K562 (cell line): ENCODE results near the gene THAP5. TPM values are rescaled to one million over a fixed set of nuclear protein-coding genes. Genes with fewer than 3 reads are reported as not detected.

Experiments used
- BCL6 ChIP-seq: fragments of 250-450 bp; sonication (Bioruptor Pico); IDR thresholded peaks from 2 replicates; pipeline ENCODE4 v1.4.0; 2020
- CEBPB ChIP-seq: fragments of 450-650 bp; IDR thresholded peaks from 2 replicates; pipeline ENCODE4 v1.6.1; 2016; ENCODE audit warnings: missing genetic modification characterization, missing compliant biosample characterization
- CHAMP1 ChIP-seq: fragments of 450-650 bp; IDR thresholded peaks from 2 replicates; pipeline ENCODE4 v1.6.1; 2016; ENCODE audit warnings: mild to moderate bottlenecking
- CHD2 ChIP-seq: IDR thresholded peaks from 2 replicates; pipeline ENCODE4 v1.6.1; 2011; ENCODE audit warnings: low read depth, low read length
- DMBX1 ChIP-seq: fragments of 250-450 bp; sonication (Bioruptor Pico); IDR thresholded peaks from 2 replicates; pipeline ENCODE4 v1.8.0; 2022; ENCODE audit warnings: inconsistent platforms, mild to moderate bottlenecking, moderate library complexity, borderline replicate concordance
- ETV1 ChIP-seq: fragments of 450-650 bp; conservative IDR thresholded peaks from 2 replicates; pipeline ENCODE4 v1.6.1; 2016; ENCODE audit warnings: missing genetic modification characterization, control low read depth, low read depth, missing compliant biosample characterization
- KLF13 ChIP-seq: fragments of 450-650 bp; IDR thresholded peaks from 2 replicates; pipeline ENCODE4 v1.6.1; 2016; ENCODE audit warnings: missing genetic modification characterization, low read depth, mild to moderate bottlenecking, missing compliant biosample characterization, moderate library complexity, borderline replicate concordance
- MEIS2 ChIP-seq: fragments of 450-650 bp; IDR thresholded peaks from 2 replicates; pipeline ENCODE4 v1.6.1; 2014; ENCODE audit warnings: mild to moderate bottlenecking; ENCODE audit not compliant: partially characterized antibody
- RFX1 ChIP-seq: fragments of 450-650 bp; IDR thresholded peaks from 2 replicates; pipeline ENCODE4 v1.6.1; 2016; ENCODE audit warnings: mild to moderate bottlenecking, moderate library complexity
- SRF ChIP-seq, 2 experiments: fragments of 250-450, 450-650 bp in 1 of 2; sonication (Bioruptor Pico) in 1 of 2; sonication (generic) in 1 of 2; formaldehyde crosslinking; IDR thresholded peaks; 2 replicates each; pipeline versions ENCODE4 v1.5.0 to v1.5.1; 2020 to 2022; ENCODE audit warnings: mild to moderate bottlenecking in 1 of 2, missing genetic modification reagents in 1 of 2
- SRSF3 ChIP-seq: fragments of 200-400 bp; formaldehyde crosslinking; IDR thresholded peaks from 2 replicates; pipeline ENCODE4 v1.6.1; 2016; ENCODE audit warnings: mild to moderate bottlenecking, low read length, moderate library complexity; ENCODE audit not compliant: insufficient read depth
- TAF9B ChIP-seq: fragments of 450-650 bp; IDR thresholded peaks from 2 replicates; pipeline ENCODE4 v1.6.1; 2018; ENCODE audit warnings: mild to moderate bottlenecking; ENCODE audit not compliant: partially characterized antibody
- ZNF449 ChIP-seq: fragments of 250-450 bp; sonication (Bioruptor Pico); IDR thresholded peaks from 2 replicates; pipeline ENCODE4 v1.8.0; 2022; ENCODE audit warnings: moderate library complexity, mild to moderate bottlenecking, inconsistent platforms
- ZNF586 ChIP-seq: fragments of 450-650 bp; formaldehyde crosslinking; conservative IDR thresholded peaks from 2 replicates; pipeline ENCODE4 v1.4.0; 2020; ENCODE audit warnings: mild to moderate bottlenecking, moderate library complexity
- polyA plus RNA-seq, 8 experiments: library from polyadenylated mRNA; depleted of rRNA in 4 of 8; stranded (reverse) in 5 of 8; unstranded in 3 of 8; fragments of >200 nt; fragmentation: Nextera tagmentation in 2 of 8; fragmentation: Illumina TruSeq in 1 of 8; extraction: Ambion mirVana in 2 of 8; extraction: Trizol in 1 of 8; gene quantifications; 2 replicates each; pipeline versions ENCODE4 v1.2.1 to v1.2.3, GENCODE V29; 2011 to 2014; ENCODE audit warnings: inconsistent platforms in 1 of 8, missing spikeins in 1 of 8
- total RNA-seq, 7 experiments: library from RNA; depleted of rRNA in 6 of 7; stranded (reverse); fragments of >200 nt in 6 of 7; fragmentation: Illumina TruSeq in 2 of 7; extraction: Trizol in 2 of 7; gene quantifications; 2 replicates each; pipeline versions ENCODE4 v1.2.1 to v1.2.3, GENCODE V29; 2011 to 2021; ENCODE audit warnings: low replicate concordance in 1 of 7
- TF ChIP-seq, protein P1 (sequence below): fragments of 250-450 bp; sonication (Bioruptor Pico); IDR thresholded peaks from 2 replicates; pipeline ENCODE4 v1.5.0; 2021
- TF ChIP-seq, protein P2 (sequence below), 2 experiments: fragments of 450-650 bp; conservative IDR thresholded peaks; 2 replicates each; pipeline ENCODE4 v1.6.1; 2017; ENCODE audit warnings: mild to moderate bottlenecking in 2 of 2, moderate library complexity in 2 of 2

The THAP5 gene
- total and polyA plus RNA-seq, 9 of the 15 experiments (the other 6 are each of a cell fraction or from before 2014, with no cell fraction given): 16.5 to 58.1 (median 28.2) TPM

GRCh38 chr7:108535744-108536143 is 33.8 kb downstream of the THAP5 start (continued):
- TF ChIP-seq ZNF449 (CRISPR knock-in tag): 0 out of 2 replicates have a peak, but pooled peaks have one; percentile 48
- peak; percentile 93 for TF ChIP-seq MEIS2
- no peak for TF ChIP-seq CEBPB (tag)
- TF ChIP-seq SRF (CRISPR knock-in tag; IDR thresholded peaks at IDR 0.05): no peak
- no peak for TF ChIP-seq RFX1
- TF ChIP-seq CHAMP1: peak; percentile 3; the same call in 1 of the 2 replicates
- TF ChIP-seq, protein P1, sequence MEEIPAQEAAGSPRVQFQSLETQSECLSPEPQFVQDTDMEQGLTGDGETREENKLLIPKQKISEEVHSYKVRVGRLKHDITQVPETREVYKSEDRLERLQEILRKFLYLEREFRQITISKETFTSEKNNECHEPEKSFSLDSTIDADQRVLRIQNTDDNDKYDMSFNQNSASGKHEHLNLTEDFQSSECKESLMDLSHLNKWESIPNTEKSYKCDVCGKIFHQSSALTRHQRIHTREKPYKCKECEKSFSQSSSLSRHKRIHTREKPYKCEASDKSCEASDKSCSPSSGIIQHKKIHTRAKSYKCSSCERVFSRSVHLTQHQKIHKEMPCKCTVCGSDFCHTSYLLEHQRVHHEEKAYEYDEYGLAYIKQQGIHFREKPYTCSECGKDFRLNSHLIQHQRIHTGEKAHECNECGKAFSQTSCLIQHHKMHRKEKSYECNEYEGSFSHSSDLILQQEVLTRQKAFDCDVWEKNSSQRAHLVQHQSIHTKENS: no peak
- TF ChIP-seq, protein P2, sequence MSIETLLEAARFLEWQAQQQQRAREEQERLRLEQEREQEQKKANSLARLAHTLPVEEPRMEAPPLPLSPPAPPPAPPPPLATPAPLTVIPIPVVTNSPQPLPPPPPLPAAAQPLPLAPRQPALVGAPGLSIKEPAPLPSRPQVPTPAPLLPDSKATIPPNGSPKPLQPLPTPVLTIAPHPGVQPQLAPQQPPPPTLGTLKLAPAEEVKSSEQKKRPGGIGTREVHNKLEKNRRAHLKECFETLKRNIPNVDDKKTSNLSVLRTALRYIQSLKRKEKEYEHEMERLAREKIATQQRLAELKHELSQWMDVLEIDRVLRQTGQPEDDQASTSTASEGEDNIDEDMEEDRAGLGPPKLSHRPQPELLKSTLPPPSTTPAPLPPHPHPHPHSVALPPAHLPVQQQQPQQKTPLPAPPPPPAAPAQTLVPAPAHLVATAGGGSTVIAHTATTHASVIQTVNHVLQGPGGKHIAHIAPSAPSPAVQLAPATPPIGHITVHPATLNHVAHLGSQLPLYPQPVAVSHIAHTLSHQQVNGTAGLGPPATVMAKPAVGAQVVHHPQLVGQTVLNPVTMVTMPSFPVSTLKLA (conservative IDR thresholded peaks at IDR 0.05): no peak
- TF ChIP-seq CHD2: no peak
- TF ChIP-seq ETV1 (tag): peak; percentile 73
- TF ChIP-seq ZNF586: no peak
- no peak for TF ChIP-seq SRSF3
- TF ChIP-seq TAF9B: peak; percentile 17
- no peak for TF ChIP-seq DMBX1
- no peak for TF ChIP-seq BCL6 (CRISPR knock-in tag)
- TF ChIP-seq KLF13 (tag): no peak
